A673 (cell line): ENCODE data around the gene COMMD10. TPM values are rescaled to one million over a fixed set of nuclear protein-coding genes. Genes with fewer than 3 reads are reported as not detected.

ENCODE experiments used
- BruUV-seq: library from RNA; stranded (reverse); fragments of 400-500 nt; replicated peaks from 2 replicates; lab custom pipeline; 2021; lab: Mats Ljungman, UMichigan
- CTCF ChIA-PET: fragments of 300-600 bp; sonication (Branson Sonifier 250); formaldehyde crosslinking; loops from one replicate; lab custom pipeline; 2022; ENCODE audit warnings: antibody characterized with exemption; lab: Charles Lee
- POLR2A ChIA-PET: fragments of 300-600 bp; sonication (Branson Sonifier 250); formaldehyde crosslinking; loops from one replicate; lab custom pipeline; 2022; ENCODE audit warnings: antibody characterized with exemption; ENCODE audit not compliant: low non-redundant PET; lab: Charles Lee
- DNase-seq: peaks from one replicate; pipeline ENCODE4 v3.0.0-alpha.2; 2015; ENCODE audit warnings: low spot score
- H3K27ac ChIP-seq: fragments of 200-600 bp; sonication (generic); 2 replicates; pipeline ENCODE4 v1.5.1; 2016; ENCODE audit warnings: mixed run types, low read depth, mild to moderate bottlenecking, mixed read lengths, antibody characterized with exemption, low read length; ENCODE audit not compliant: poor library complexity, severe bottlenecking
- H3K27me3 ChIP-seq: fragments of 200-600 bp; sonication (generic); replicated peaks from 2 replicates; pipeline ENCODE4 v1.6.1; 2017; ENCODE audit warnings: mixed run types, low read depth, mild to moderate bottlenecking, mixed read lengths, antibody characterized with exemption, low read length; ENCODE audit not compliant: insufficient read depth, poor library complexity
- H3K36me3 ChIP-seq: fragments of 200-600 bp; sonication (generic); 2 replicates; pipeline ENCODE4 v1.6.1; 2016; ENCODE audit warnings: mixed run types, mild to moderate bottlenecking, mixed read lengths, antibody characterized with exemption, low read length; ENCODE audit not compliant: insufficient read depth, poor library complexity, severe bottlenecking
- H3K4me1 ChIP-seq: fragments of 200-600 bp; sonication (generic); 2 replicates; pipeline ENCODE4 v1.6.1; 2017; ENCODE audit warnings: mixed run types, mild to moderate bottlenecking, mixed read lengths, antibody characterized with exemption, low read length; ENCODE audit not compliant: insufficient read depth, poor library complexity, severe bottlenecking
- H3K4me3 ChIP-seq: fragments of 200-600 bp; sonication (generic); 2 replicates; pipeline ENCODE4 v1.5.1; 2016; ENCODE audit warnings: low read depth, mixed run types, mild to moderate bottlenecking, mixed read lengths, low read length; ENCODE audit not compliant: poor library complexity, severe bottlenecking
- H3K9me3 ChIP-seq: fragments of 200-600 bp; sonication (generic); 2 replicates; pipeline ENCODE4 v1.6.1; 2016; ENCODE audit warnings: mixed run types, low read depth, mild to moderate bottlenecking, mixed read lengths, antibody characterized with exemption, low read length; ENCODE audit not compliant: poor library complexity, severe bottlenecking
- EZH2 ChIP-seq: fragments of 200-600 bp; sonication (generic); IDR thresholded peaks from 2 replicates; pipeline ENCODE4 v1.6.1; 2017; ENCODE audit warnings: borderline replicate concordance, low read depth, mild to moderate bottlenecking, mixed read lengths, antibody characterized with exemption, low read length; ENCODE audit not compliant: poor library complexity, severe bottlenecking
- intact Hi-C: fragments of 100-400 bp; cut with micrococcal nuclease; formaldehyde crosslinking; loops from one replicate; pipeline ENCODE4 v1.10.0; 2022; ENCODE audit not compliant: unreplicated experiment
- total RNA-seq: library from RNA; stranded (reverse); gene quantifications from 2 replicates; pipeline ENCODE4 v1.2.3, GENCODE V29; 2021
- TF ChIP-seq, protein P1 (sequence below): fragments of 300-800, 200-600 bp; sonication (generic); conservative IDR thresholded peaks from 2 replicates; pipeline ENCODE4 v1.5.1; 2017; ENCODE audit warnings: low read depth, mild to moderate bottlenecking, antibody characterized with exemption, low read length, moderate library complexity, mixed read lengths

The COMMD10 gene
- total RNA-seq, 1 experiment from 2014 or later = 36.5 TPM

DNA sequence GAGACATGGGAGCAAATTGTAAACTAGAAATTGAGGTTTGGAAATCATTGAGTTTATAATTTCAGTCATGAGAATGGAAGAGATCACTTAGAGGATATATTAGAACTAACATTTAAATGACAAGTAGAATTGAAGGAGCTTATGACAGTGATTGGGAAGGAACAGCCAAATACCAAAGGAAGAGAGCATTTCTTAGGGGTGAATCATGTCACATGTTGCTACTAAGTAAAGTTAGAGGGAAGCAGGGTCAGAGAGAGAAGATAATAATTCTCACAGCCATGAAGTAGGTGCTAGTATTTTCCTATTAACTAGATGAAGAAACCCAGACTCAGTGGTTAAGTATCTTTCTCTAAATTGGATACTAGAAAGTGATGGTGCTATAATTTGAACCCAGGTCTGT, 59.3 kb downstream of the COMMD10 start:
- Histone ChIP-seq H3K36me3 (no peaks in the 10 kb centered on the region), H3K4me3 (no peak overlapping the region), H3K9me3 (no peaks in the 10 kb centered on the region), H3K27ac (no peak overlapping the region), H3K4me1 (no peaks in the 10 kb centered on the region), H3K27me3 (no peaks in the 10 kb centered on the region)
- CTCF ChIA-PET = no interaction called here
- no TSS peak for BruUV-seq
- TF ChIP-seq EZH2 = no peak
- DNase-seq = no peak
- POLR2A ChIA-PET = no interaction called here
- intact Hi-C loops = no loop called here

DNA sequence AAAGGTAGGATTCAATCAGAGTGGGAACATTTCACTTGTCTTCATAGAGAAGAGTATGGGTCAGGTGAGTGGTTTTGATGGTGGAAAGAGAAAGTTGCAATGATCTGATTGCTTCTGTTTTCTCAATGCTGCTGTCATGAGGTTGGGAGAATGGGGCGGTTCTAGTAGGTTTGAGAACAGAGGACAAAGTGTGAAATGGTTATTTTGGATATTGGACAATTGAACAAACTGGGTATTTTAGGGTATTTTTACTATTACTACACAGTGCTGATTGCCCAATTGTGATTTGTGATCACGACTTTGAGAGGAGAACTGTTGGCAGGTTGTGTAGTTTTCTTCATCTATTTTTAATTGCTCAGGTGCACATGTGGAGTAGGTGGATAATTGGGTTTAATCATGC, 60.2 kb downstream of the COMMD10 start:
- Histone ChIP-seq H3K4me3 (no peak overlapping the region), H3K4me1 (no peaks in the 10 kb centered on the region), H3K27ac (no peak overlapping the region), H3K27me3 (no peaks in the 10 kb centered on the region), H3K36me3 (no peaks in the 10 kb centered on the region), H3K9me3 (no peaks in the 10 kb centered on the region)
- CTCF ChIA-PET = no interaction called here
- DNase-seq = no peak
- BruUV-seq = no TSS peak
- POLR2A ChIA-PET = no interaction called here
- TF ChIP-seq, protein P1, sequence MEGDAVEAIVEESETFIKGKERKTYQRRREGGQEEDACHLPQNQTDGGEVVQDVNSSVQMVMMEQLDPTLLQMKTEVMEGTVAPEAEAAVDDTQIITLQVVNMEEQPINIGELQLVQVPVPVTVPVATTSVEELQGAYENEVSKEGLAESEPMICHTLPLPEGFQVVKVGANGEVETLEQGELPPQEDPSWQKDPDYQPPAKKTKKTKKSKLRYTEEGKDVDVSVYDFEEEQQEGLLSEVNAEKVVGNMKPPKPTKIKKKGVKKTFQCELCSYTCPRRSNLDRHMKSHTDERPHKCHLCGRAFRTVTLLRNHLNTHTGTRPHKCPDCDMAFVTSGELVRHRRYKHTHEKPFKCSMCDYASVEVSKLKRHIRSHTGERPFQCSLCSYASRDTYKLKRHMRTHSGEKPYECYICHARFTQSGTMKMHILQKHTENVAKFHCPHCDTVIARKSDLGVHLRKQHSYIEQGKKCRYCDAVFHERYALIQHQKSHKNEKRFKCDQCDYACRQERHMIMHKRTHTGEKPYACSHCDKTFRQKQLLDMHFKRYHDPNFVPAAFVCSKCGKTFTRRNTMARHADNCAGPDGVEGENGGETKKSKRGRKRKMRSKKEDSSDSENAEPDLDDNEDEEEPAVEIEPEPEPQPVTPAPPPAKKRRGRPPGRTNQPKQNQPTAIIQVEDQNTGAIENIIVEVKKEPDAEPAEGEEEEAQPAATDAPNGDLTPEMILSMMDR = no peak
- TF ChIP-seq EZH2 = no peak
- intact Hi-C loops = no loop called here

- no TSS peak for BruUV-seq
- CTCF ChIA-PET = no interaction called here
- no peak for DNase-seq
These were observed 60.6 kb downstream of the COMMD10 start for GRCh38 chr5:116145416-116145815.

DNA sequence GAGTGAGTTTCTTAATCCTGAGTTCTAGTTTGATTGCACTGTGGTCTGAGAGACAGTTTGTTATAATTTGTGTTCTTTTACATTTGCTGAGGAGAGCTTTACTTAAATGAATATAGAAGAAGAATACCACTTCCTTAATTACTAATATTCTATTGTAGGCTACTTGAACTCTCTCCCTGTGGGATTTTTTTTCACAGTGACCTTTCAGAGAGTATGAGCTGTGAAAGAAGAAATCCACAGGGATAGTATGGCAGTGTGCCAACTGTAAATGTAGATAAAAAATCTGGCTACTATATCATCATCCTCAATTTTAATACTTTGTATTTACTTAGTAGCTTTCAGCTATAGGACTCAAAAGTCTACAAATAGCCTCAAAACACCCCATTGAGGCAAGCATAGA, 67.3 kb downstream of the COMMD10 start:
- BruUV-seq = no TSS peak
- CTCF ChIA-PET = no interaction called here
- Histone ChIP-seq H3K27me3 (no peaks in the 10 kb centered on the region), H3K4me3 (no peak overlapping the region), H3K27ac (no peak overlapping the region), H3K9me3 (no peaks in the 10 kb centered on the region), H3K4me1 (no peaks in the 10 kb centered on the region), H3K36me3 (no peaks in the 10 kb centered on the region)
- POLR2A ChIA-PET = no interaction called here
- TF ChIP-seq, protein P1 = no peak
- no peak for TF ChIP-seq EZH2
- DNase-seq = no peak
- intact Hi-C loops = no loop called here

More at GRCh38 chr5:116145416-116145815, 60.6 kb downstream of the COMMD10 start:
- no peaks in the 10 kb centered on the region for H3K27me3 ChIP-seq
- H3K4me1 ChIP-seq = no peaks in the 10 kb centered on the region
- H3K27ac ChIP-seq = no peak overlapping the region
- POLR2A ChIA-PET = no interaction called here
- H3K9me3 ChIP-seq = no peaks in the 10 kb centered on the region
- no peaks in the 10 kb centered on the region for H3K36me3 ChIP-seq
- TF ChIP-seq, protein P1 = no peak
- TF ChIP-seq EZH2 = no peak
- H3K4me3 ChIP-seq = no peak overlapping the region
- intact Hi-C loops = no loop called here
